Retinal pigment epithelial cell (primary cell): ENCODE data around the gene SLC9A5.

Experiments used
- DNase-seq: peaks from one replicate; pipeline ENCODE4 v3.0.0-alpha.2; 2010; ENCODE audit warnings: low read depth
- H3K4me3 ChIP-seq: 2 replicates; pipeline ENCODE4 v1.5.1; 2011; ENCODE audit warnings: mild to moderate bottlenecking, low read length, control low read depth, moderate library complexity
- CTCF ChIP-seq: conservative IDR thresholded peaks from 2 replicates; pipeline ENCODE4 v1.5.1; 2011; ENCODE audit warnings: low read depth, low read length, control low read depth, inconsistent platforms

The SLC9A5 gene

GRCh38 chr16:67202956-67203493 lies 45.8 kb upstream of the SLC9A5 start:
- TF ChIP-seq CTCF = no peak
- DNase-seq = no peak
- H3K4me3 ChIP-seq = no peak overlapping the region

GRCh38 chr16:67204076-67204475 lies 44.7 kb upstream of the SLC9A5 start:
- DNase-seq = no peak
- no peak for TF ChIP-seq CTCF

GRCh38 chr16:67206129-67206837 lies 42.5 kb upstream of the SLC9A5 start:
- no peak for DNase-seq
- no peak overlapping the region for H3K4me3 ChIP-seq
- no peak for TF ChIP-seq CTCF

More at GRCh38 chr16:67204076-67204475, 44.7 kb upstream of the SLC9A5 start:
- H3K4me3 ChIP-seq = no peak overlapping the region

GRCh38 chr16:67206838-67207248 lies 41.9 kb upstream of the SLC9A5 start:
- DNase-seq = no peak
- no peak for TF ChIP-seq CTCF
- no peak overlapping the region for H3K4me3 ChIP-seq

GRCh38 chr16:67207249-67208091 lies 41.3 kb upstream of the SLC9A5 start:
- H3K4me3 ChIP-seq = no peak overlapping the region
- TF ChIP-seq CTCF = no peak
- no peak for DNase-seq

- H3K4me3 ChIP-seq = no peak overlapping the region
- no peak for DNase-seq
- no peak for TF ChIP-seq CTCF
These were observed 40.5 kb upstream of the SLC9A5 start for GRCh38 chr16:67208154-67208896.
